ENCODE data around the gene TSSK2. TPM values are rescaled to one million over a fixed set of nuclear protein-coding genes. Genes with fewer than 3 reads are reported as not detected.

Gene TSSK2
- total and polyA plus RNA-seq, 2 experiments from 2014 or later = not detected

DNA sequence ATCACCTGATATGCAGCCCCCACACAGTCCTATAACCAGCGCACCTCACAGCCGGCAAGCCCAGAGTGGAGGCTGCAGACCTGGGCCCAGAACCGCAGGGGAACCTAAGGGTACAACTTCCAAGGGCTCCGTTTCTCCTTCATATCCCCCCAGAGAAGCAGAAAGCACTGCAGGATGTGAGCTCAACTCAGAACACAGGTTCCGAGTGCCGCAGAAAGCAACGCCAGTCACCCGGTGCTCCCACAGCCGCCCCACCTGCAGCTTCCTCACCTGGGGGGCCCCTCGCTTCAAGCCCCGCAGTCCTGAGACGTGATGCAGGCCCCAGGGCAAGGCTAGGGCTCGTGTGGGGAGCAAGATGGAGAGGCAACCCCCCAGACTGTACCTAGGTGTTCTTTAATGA, 2.5 kb downstream of the TSSK2 start:
- H3K27me3 Mint-ChIP-seq (ENCODE audit: insufficient read depth, low read depth, poor library complexity) = peaks cover 16% of the 10 kb centered on the region
- H3K36me3 Mint-ChIP-seq (ENCODE audit: low read depth) = peaks cover 36% of the 10 kb centered on the region
- Histone ChIP-seq H3K4me1 (ENCODE audit: insufficient read depth) (no peaks in the 10 kb centered on the region), H3K4me3 (no peak overlapping the region), H3K9me2 (ENCODE audit: insufficient read depth) (no peaks in the 10 kb centered on the region), H3K27me3 (ENCODE audit: insufficient read depth) (no peaks in the 10 kb centered on the region), H2AFZ (no peak overlapping the region), H3K79me2 (replicated peaks; ENCODE audit: insufficient read depth) (no peaks in the 10 kb centered on the region), H3K36me3 (ENCODE audit: insufficient read depth) (no peaks in the 10 kb centered on the region), H3F3A (replicated peaks; ENCODE audit: low read depth) (no peaks in the 10 kb centered on the region), H4K20me1 (replicated peaks; ENCODE audit: insufficient read depth) (no peaks in the 10 kb centered on the region), H3K4me2 (no peak overlapping the region), H3K27ac (ENCODE audit: low read depth) (no peak overlapping the region)
- no peak overlapping the region for H3K27ac Mint-ChIP-seq
- no peak for ATAC-seq
- no peak for DNase-seq (ENCODE audit: low spot score)
- peaks cover 7% of the 10 kb centered on the region; the same call in 1 of the 3 replicates for H3K4me1 Mint-ChIP-seq
- H3K4me3 Mint-ChIP-seq = no peak overlapping the region
- TF ChIP-seq ZNF331 (CRISPR knock-in tag; IDR thresholded peaks at IDR 0.05; ENCODE audit: low read depth) (no peak), NANOG (IDR thresholded peaks at IDR 0.05; ENCODE audit: borderline replicate concordance) (no peak), CREB1 (CRISPR knock-in tag; IDR thresholded peaks at IDR 0.05; ENCODE audit: low read depth) (no peak), ZNF114 (CRISPR knock-in tag; IDR thresholded peaks at IDR 0.05) (no peak)
- TF ChIP-seq, protein P1, sequence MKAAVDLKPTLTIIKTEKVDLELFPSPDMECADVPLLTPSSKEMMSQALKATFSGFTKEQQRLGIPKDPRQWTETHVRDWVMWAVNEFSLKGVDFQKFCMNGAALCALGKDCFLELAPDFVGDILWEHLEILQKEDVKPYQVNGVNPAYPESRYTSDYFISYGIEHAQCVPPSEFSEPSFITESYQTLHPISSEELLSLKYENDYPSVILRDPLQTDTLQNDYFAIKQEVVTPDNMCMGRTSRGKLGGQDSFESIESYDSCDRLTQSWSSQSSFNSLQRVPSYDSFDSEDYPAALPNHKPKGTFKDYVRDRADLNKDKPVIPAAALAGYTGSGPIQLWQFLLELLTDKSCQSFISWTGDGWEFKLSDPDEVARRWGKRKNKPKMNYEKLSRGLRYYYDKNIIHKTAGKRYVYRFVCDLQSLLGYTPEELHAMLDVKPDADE (IDR thresholded peaks at IDR 0.05) = no peak
- no peaks in the 10 kb centered on the region for H3K9me3 Mint-ChIP-seq

GRCh38 chr22:19134176-19134831, 3.2 kb downstream of the TSSK2 start:
- Histone ChIP-seq H4K20me1 (replicated peaks; ENCODE audit: insufficient read depth) (no peaks in the 10 kb centered on the region), H3K36me3 (ENCODE audit: insufficient read depth) (no peaks in the 10 kb centered on the region), H3K79me2 (replicated peaks; ENCODE audit: insufficient read depth) (no peaks in the 10 kb centered on the region), H3K9me2 (ENCODE audit: insufficient read depth) (no peaks in the 10 kb centered on the region), H3K27me3 (ENCODE audit: insufficient read depth) (no peaks in the 10 kb centered on the region), H3K4me2 (no peak overlapping the region), H2AFZ (no peak overlapping the region), H3K27ac (ENCODE audit: low read depth) (no peak overlapping the region), H3F3A (replicated peaks; ENCODE audit: low read depth) (no peaks in the 10 kb centered on the region), H3K4me1 (ENCODE audit: insufficient read depth) (no peaks in the 10 kb centered on the region), H3K4me3 (no peak overlapping the region)
- no peaks in the 10 kb centered on the region for H3K9me3 Mint-ChIP-seq
- peaks cover 7% of the 10 kb centered on the region; the same call in 1 of the 3 replicates for H3K4me1 Mint-ChIP-seq
- no peak for DNase-seq (ENCODE audit: low spot score)
- H3K27me3 Mint-ChIP-seq (ENCODE audit: insufficient read depth, low read depth, poor library complexity) = peaks cover 12% of the 10 kb centered on the region
- no peak overlapping the region for H3K27ac Mint-ChIP-seq
- H3K36me3 Mint-ChIP-seq (ENCODE audit: low read depth) = peaks cover 39% of the 10 kb centered on the region
- no peak for ATAC-seq
- H3K4me3 Mint-ChIP-seq = no peak overlapping the region
- TF ChIP-seq EZH2 (IDR thresholded peaks at IDR 0.05; ENCODE audit: low read depth, unreplicated experiment) = no peak
- TF ChIP-seq POLR2AphosphoS5 (IDR thresholded peaks at IDR 0.05; ENCODE audit: low read depth) = no peak
- TF ChIP-seq JUNB (IDR thresholded peaks at IDR 0.05; ENCODE audit: unreplicated experiment) = no peak
- TF ChIP-seq, protein P2, sequence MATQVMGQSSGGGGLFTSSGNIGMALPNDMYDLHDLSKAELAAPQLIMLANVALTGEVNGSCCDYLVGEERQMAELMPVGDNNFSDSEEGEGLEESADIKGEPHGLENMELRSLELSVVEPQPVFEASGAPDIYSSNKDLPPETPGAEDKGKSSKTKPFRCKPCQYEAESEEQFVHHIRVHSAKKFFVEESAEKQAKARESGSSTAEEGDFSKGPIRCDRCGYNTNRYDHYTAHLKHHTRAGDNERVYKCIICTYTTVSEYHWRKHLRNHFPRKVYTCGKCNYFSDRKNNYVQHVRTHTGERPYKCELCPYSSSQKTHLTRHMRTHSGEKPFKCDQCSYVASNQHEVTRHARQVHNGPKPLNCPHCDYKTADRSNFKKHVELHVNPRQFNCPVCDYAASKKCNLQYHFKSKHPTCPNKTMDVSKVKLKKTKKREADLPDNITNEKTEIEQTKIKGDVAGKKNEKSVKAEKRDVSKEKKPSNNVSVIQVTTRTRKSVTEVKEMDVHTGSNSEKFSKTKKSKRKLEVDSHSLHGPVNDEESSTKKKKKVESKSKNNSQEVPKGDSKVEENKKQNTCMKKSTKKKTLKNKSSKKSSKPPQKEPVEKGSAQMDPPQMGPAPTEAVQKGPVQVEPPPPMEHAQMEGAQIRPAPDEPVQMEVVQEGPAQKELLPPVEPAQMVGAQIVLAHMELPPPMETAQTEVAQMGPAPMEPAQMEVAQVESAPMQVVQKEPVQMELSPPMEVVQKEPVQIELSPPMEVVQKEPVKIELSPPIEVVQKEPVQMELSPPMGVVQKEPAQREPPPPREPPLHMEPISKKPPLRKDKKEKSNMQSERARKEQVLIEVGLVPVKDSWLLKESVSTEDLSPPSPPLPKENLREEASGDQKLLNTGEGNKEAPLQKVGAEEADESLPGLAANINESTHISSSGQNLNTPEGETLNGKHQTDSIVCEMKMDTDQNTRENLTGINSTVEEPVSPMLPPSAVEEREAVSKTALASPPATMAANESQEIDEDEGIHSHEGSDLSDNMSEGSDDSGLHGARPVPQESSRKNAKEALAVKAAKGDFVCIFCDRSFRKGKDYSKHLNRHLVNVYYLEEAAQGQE (IDR thresholded peaks at IDR 0.05; ENCODE audit: unreplicated experiment) = no peak
- TF ChIP-seq, protein P3, sequence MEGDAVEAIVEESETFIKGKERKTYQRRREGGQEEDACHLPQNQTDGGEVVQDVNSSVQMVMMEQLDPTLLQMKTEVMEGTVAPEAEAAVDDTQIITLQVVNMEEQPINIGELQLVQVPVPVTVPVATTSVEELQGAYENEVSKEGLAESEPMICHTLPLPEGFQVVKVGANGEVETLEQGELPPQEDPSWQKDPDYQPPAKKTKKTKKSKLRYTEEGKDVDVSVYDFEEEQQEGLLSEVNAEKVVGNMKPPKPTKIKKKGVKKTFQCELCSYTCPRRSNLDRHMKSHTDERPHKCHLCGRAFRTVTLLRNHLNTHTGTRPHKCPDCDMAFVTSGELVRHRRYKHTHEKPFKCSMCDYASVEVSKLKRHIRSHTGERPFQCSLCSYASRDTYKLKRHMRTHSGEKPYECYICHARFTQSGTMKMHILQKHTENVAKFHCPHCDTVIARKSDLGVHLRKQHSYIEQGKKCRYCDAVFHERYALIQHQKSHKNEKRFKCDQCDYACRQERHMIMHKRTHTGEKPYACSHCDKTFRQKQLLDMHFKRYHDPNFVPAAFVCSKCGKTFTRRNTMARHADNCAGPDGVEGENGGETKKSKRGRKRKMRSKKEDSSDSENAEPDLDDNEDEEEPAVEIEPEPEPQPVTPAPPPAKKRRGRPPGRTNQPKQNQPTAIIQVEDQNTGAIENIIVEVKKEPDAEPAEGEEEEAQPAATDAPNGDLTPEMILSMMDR (conservative IDR thresholded peaks at IDR 0.05; ENCODE audit: low read depth in 2 of 2) = no peak
- TF ChIP-seq, protein P1 (IDR thresholded peaks at IDR 0.05) = no peak
- TF ChIP-seq ZNF114 (CRISPR knock-in tag; IDR thresholded peaks at IDR 0.05) = no peak
- no peak for TF ChIP-seq STAT1 (IDR thresholded peaks at IDR 0.05; ENCODE audit: unreplicated experiment)
- TF ChIP-seq NANOG (IDR thresholded peaks at IDR 0.05; ENCODE audit: borderline replicate concordance) = no peak
- TF ChIP-seq CREB1 (CRISPR knock-in tag; IDR thresholded peaks at IDR 0.05; ENCODE audit: low read depth) = no peak

All from GM23338 (cell line).